ENCODE results near the gene TBK1.

- TF ChIP-seq CTCF (IDR thresholded peaks at IDR 0.05; ENCODE audit: poor library complexity, severe bottlenecking): no peak
- TF ChIP-seq POLR2AphosphoS5 (IDR thresholded peaks at IDR 0.05): no peak
- TF ChIP-seq EP300 (conservative IDR thresholded peaks at IDR 0.05; ENCODE audit: poor library complexity, severe bottlenecking): no peak
- no peak for TF ChIP-seq EZH2 (IDR thresholded peaks at IDR 0.05; ENCODE audit: borderline replicate concordance, insufficient read depth, low read length, poor library complexity, severe bottlenecking)
- TF ChIP-seq REST (IDR thresholded peaks at IDR 0.05; ENCODE audit: borderline replicate concordance): no peak
Measured at GRCh38 chr12:64478661-64479060, 26.7 kb downstream of the TBK1 start.
